Measurements from ENCODE around the gene PKHD1.
"Not testable (repeated sequence)": the region's sequence is repeated elsewhere in the genome, so short reads cannot be mapped to it uniquely, and the experiment has no call there.

The PKHD1 gene

DNA sequence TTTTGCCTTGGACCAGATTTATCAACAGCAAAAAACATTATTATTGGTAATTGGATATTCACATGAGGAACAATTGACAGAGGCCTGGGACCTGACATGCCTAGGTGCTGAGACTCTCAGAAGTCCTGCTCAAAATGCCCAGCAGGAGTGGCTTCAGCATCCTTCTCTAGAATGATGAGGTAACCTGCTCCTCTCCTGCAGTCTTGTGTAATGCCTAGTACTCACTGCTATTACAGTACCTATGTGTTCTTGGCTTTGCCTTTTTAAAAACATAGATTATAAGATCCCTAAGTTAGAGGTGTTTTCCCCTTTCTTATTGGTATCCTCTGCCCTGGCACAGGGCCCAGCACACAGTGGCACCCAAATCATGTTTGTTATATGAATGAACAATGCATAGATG, 230.9 kb downstream of the PKHD1 start:
- TF ChIP-seq, protein P1, sequence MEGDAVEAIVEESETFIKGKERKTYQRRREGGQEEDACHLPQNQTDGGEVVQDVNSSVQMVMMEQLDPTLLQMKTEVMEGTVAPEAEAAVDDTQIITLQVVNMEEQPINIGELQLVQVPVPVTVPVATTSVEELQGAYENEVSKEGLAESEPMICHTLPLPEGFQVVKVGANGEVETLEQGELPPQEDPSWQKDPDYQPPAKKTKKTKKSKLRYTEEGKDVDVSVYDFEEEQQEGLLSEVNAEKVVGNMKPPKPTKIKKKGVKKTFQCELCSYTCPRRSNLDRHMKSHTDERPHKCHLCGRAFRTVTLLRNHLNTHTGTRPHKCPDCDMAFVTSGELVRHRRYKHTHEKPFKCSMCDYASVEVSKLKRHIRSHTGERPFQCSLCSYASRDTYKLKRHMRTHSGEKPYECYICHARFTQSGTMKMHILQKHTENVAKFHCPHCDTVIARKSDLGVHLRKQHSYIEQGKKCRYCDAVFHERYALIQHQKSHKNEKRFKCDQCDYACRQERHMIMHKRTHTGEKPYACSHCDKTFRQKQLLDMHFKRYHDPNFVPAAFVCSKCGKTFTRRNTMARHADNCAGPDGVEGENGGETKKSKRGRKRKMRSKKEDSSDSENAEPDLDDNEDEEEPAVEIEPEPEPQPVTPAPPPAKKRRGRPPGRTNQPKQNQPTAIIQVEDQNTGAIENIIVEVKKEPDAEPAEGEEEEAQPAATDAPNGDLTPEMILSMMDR (IDR thresholded peaks at IDR 0.05; ENCODE audit: low read depth, low read length): no peak
- no peak for DNase-seq (ENCODE audit: extremely low read depth, low read depth)

DNA sequence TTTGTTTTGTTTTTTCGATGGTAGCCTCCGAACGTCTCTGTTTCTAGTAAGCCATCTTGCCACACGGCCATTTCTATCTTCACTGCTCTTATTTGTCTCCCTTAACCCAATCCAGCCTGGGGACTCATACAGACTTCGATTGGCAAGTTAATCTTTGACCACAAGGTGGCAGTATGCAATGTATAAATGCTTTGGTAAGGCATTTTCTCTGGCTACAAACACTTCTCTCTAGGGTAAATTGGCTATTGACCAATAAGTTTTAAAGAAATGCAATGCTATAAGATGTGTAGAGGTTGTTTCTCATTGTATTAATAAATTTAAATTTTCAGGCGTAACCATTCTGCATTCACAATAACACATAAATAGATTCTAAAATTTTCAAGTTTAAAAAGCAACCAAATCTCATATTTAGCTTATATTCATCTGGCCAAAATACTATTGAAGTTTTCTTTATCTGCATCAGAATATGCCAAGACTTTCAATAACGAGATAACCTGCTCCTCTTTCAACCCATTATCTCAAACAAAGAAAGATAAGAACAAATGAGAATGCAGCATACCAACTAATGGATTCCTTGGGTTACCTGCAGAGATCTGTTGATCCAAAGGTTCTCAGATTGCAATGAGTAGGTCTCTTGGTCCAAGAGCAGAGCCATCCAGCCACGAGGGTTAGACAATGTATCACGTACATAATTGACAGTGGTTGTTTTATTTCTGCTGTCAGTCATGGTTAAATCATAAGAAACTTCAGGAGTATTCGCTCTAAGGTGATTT, 231.9 kb downstream of the PKHD1 start:
- peak; percentile 3 for DNase-seq (ENCODE audit: extremely low read depth, low read depth)
- TF ChIP-seq, protein P1 (IDR thresholded peaks at IDR 0.05; ENCODE audit: low read depth, low read length): peak; percentile 52

DNA sequence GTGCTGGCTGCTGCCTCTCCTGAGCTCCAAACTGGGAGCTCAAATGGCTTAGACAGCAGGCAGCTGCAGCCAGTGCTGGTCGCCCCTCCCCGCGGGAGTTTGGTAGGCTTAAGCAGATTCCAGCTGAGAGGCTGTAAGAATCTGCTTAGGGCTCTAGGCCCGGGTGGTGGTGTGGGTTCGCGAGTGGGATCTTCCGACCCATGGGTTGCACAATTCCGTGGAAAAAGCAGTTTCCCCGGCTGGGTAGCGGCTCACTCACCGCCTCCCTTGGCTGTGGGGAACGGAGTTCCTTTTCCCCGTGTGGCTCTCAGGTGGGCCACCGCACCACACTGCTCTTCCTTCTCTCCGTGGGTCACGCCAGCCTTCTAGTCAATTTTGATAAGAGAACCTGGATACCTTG, 232.5 kb downstream of the PKHD1 start:
- DNase-seq (ENCODE audit: extremely low read depth, low read depth): no peak
- TF ChIP-seq, protein P1 (IDR thresholded peaks at IDR 0.05; ENCODE audit: low read depth, low read length): no peak

DNA sequence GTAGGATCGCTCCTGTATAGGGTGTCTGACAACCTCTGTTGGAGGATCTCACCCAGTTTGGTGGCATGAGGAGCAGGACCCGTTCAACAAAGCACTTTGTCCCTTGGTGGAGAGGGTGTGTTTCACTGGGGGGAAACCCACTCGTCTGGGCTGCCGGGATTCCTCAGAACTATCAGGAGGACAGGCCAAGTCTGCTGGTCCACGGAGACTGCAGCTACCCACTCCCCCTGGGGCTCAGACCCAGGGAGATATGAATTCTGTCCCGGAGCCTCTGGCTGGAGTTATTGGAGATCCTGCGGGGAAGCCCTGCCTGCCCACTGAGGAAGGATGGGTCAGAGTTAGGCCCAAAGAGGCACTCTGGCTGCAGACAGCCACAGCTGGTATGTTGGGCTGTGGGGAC, 233.1 kb downstream of the PKHD1 start:
- TF ChIP-seq, protein P1 (IDR thresholded peaks at IDR 0.05; ENCODE audit: low read depth, low read length): no peak
- DNase-seq (ENCODE audit: extremely low read depth, low read depth): no peak

DNA sequence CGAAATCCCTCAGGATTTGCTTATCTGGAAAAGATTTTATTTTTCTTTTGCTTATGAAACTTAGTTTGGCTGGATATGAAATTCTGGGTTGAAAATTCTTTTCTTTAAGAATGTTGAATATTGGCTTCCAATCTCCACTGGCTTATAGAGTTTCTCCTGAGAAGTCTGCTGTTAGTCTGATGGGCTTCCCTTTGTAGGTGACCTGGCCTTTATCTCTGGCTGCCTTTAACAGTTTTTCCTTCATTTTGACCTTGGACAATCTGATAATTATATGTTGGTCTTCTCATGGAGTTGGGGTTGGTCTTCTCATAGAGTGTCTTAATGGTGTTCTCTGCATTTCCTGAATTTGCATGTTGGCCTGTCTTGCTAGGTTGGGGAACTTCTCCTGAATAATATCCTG, 234.3 kb downstream of the PKHD1 start:
- DNase-seq (ENCODE audit: extremely low read depth, low read depth): not testable (repeated sequence)

DNA sequence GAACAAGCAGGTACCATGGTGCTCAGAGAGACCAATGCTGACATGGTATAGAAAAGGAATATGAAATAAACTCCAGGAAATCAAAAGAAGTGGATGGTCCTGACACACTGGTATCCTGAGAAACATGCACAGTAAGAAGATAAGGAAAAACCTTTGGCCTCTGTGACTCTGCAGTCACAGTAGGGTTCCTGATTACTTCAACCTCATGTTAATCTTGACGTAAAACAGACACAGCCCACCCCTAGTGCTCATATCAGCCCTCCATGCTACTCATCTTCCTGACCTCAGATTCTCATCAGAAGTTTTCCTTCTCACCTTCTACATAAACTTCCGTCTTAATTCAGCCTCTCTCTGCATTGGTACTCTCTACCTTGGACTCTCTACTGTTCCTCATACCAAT, 240.9 kb downstream of the PKHD1 start:
- DNase-seq (ENCODE audit: extremely low read depth, low read depth): no peak
- TF ChIP-seq, protein P1 (IDR thresholded peaks at IDR 0.05; ENCODE audit: low read depth, low read length): no peak

DNA sequence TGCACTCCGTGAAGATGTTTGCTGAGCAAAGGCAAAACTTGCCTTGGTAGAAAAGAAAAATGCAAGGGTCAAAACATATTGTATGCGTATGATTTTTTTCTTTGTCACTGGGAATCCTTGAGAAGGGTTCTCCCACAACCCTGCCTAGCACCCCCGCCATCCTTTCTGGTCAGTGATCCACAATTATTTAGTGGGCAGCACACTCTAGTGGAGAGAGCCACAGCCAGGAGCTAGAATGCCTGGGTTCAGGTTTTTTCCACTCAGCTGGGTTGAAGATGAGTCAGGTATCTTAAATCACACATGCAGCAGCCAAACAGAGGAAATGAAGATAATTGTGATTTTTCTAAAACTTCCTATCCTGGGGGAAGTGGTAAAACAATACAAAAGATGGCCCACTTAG, 243.1 kb downstream of the PKHD1 start:
- TF ChIP-seq, protein P1 (IDR thresholded peaks at IDR 0.05; ENCODE audit: low read depth, low read length): no peak
- no peak for DNase-seq (ENCODE audit: extremely low read depth, low read depth)

Measured in AG09319 (cell line).